ENCODE measurements around the gene THAP5. TPM values are rescaled to one million over a fixed set of nuclear protein-coding genes. Genes with fewer than 3 reads are reported as not detected.
"Not testable (repeated sequence)": the region's sequence is repeated elsewhere in the genome, so short reads cannot be mapped to it uniquely, and the experiment has no call there.

THAP5 gene
- total RNA-seq, 1 experiment from 2014 or later: 12.6 TPM

DNA sequence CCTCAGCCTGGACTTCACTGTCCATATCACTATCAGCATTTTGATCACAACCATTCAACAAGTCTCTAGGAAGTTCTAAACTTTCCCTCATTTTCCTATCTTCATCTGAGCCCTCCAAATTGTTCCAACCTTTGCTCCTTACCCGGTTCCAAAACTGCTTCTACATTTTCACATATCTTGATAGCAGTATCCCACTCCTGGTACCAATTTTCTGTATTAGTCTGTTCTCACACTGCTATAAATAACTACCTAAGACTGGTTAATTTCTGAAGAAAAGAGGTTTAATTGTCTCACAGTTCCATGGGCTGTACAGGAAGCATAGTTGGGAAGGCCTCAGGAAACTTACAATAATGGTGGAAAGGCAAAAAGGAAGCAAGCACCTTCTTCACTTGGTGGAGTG, 11.9 kb downstream of the THAP5 start:
- Histone ChIP-seq H3K9me3 (no peaks in the 10 kb centered on the region; the same call in 1 of the 2 replicates), H3K4me3 (no peak overlapping the region), H3K36me3 (no peaks in the 10 kb centered on the region), H3K27me3 (no peaks in the 10 kb centered on the region)
- DNase-seq: no peak

DNA sequence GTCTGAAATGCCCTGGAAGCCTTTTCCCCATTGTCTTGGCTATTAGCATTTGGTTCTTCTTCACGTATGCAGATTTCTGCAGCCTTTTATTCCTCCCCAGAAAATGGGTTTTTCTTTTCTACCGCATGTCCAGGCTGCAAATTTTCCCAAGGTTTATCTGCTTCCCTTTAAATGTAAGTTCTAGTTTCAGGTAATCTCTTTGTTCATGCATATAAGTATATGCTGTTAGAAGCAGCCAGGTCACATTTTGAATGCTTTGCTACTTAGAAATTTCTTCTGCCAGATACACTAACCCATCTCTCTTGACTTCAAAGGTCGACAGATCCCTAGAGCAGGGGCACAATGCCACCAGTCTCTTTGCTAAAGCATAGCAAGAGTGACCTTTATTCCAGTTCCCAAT, 12.3 kb downstream of the THAP5 start:
- no peak for DNase-seq
- no peaks in the 10 kb centered on the region for H3K36me3 ChIP-seq

DNA sequence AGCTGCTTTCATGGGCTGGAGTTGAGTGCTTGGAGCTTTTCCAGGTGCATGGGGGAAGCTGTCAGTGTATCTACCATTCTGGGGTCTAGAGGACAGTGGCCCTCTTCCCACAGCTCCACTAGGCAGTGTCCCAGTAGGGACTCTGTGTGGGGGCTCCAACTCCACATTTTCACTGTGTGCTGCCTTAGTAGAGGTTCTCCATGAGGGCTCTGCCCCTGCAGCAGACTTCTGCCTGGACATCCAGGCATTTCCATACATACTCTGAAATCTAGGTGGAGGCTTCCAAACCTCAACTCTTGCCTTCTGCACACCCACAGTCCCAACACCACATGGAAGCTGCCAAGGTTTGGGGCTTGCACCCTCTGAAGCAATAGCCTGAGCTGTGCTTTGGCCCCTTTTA, 12.8 kb downstream of the THAP5 start:
- not testable (repeated sequence) for DNase-seq, H3K9me3 ChIP-seq, H3K4me3 ChIP-seq, H3K36me3 ChIP-seq, H3K27me3 ChIP-seq

More for the DNA sequence above, 12.3 kb downstream of the THAP5 start:
- no peaks in the 10 kb centered on the region for H3K27me3 ChIP-seq
- no peaks in the 10 kb centered on the region; the same call in 1 of the 2 replicates for H3K9me3 ChIP-seq
- H3K4me3 ChIP-seq: no peak overlapping the region

- H3K36me3 ChIP-seq, DNase-seq, H3K4me3 ChIP-seq: not testable (repeated sequence)
Observed at GRCh38 chr7:108548141-108548896, 21.2 kb downstream of the THAP5 start.

GRCh38 chr7:108541478-108541877, 28.0 kb downstream of the THAP5 start:
- no peaks in the 10 kb centered on the region for H3K36me3 ChIP-seq
- H3K4me3 ChIP-seq: no peak overlapping the region
- no peak for DNase-seq
- no peaks in the 10 kb centered on the region for H3K27me3 ChIP-seq
- H3K9me3 ChIP-seq: no peaks in the 10 kb centered on the region

More at GRCh38 chr7:108548141-108548896, 21.2 kb downstream of the THAP5 start:
- H3K9me3 ChIP-seq, H3K27me3 ChIP-seq: not testable (repeated sequence)

DNA sequence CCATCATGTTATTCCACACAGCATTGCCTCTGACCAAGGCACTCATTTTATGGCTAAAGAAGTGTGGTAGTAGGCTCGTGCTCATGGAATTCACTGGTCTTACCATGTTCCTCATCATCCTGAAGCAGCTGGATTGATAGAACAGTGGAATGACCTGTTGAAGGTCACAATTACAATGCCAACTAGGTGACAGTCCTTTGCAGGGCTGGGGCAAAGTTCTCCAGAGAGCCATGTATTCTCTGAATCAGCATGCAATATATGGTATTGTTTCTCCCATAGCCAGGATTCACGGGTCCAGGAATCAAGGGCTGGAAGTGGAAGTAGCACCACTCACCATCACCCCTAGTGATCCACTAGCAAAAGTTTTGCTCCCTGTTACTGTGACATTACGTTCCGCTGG, 30.8 kb downstream of the THAP5 start:
- not testable (repeated sequence) for H3K27me3 ChIP-seq, H3K36me3 ChIP-seq, H3K4me3 ChIP-seq, DNase-seq, H3K9me3 ChIP-seq

- not testable (repeated sequence) for H3K36me3 ChIP-seq, DNase-seq, H3K27me3 ChIP-seq, H3K9me3 ChIP-seq, H3K4me3 ChIP-seq
Observed at GRCh38 chr7:108538236-108538635, 31.3 kb downstream of the THAP5 start.

DNA sequence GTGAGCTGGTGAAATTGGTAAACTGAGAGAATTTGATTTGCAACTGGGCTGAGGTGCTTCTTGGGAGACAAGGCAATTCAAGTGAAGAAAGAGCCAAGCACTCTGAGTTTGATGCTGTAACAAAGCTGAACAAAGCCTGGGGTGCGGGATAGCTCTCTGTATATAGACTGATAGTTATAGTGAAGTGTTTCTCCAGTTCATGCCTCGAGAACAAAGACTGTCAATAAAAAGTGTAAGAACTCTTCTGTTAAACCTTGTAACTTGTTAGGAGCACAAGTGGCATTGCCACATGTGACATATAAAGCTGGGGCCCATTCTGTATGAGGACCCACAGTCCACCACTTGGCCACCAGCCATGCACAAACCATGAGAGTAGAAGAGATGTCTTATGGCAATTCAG, 32.3 kb downstream of the THAP5 start:
- Histone ChIP-seq H3K36me3 (no peaks in the 10 kb centered on the region), H3K4me3 (no peak overlapping the region), H3K9me3 (no peaks in the 10 kb centered on the region), H3K27me3 (no peaks in the 10 kb centered on the region)
- DNase-seq: no peak

GRCh38 chr7:108535744-108536143, 33.8 kb downstream of the THAP5 start:
- Histone ChIP-seq H3K9me3 (no peaks in the 10 kb centered on the region), H3K36me3 (no peaks in the 10 kb centered on the region)
- no peak for DNase-seq

GRCh38 chr7:108535257-108535656, 34.2 kb downstream of the THAP5 start:
- H3K4me3 ChIP-seq: no peak overlapping the region
- no peak for DNase-seq
- H3K36me3 ChIP-seq: no peaks in the 10 kb centered on the region
- H3K27me3 ChIP-seq: no peaks in the 10 kb centered on the region
- H3K9me3 ChIP-seq: no peaks in the 10 kb centered on the region

More at GRCh38 chr7:108535744-108536143, 33.8 kb downstream of the THAP5 start:
- no peak overlapping the region for H3K4me3 ChIP-seq
- H3K27me3 ChIP-seq: no peaks in the 10 kb centered on the region

GRCh38 chr7:108533712-108534111, 35.8 kb downstream of the THAP5 start:
- no peak for DNase-seq
- H3K4me3 ChIP-seq: no peak overlapping the region
- H3K36me3 ChIP-seq: no peaks in the 10 kb centered on the region
- no peaks in the 10 kb centered on the region for H3K27me3 ChIP-seq
- H3K9me3 ChIP-seq: no peaks in the 10 kb centered on the region

GRCh38 chr7:108529341-108529740, 40.2 kb downstream of the THAP5 start:
- no peak overlapping the region for H3K4me3 ChIP-seq
- H3K9me3 ChIP-seq: no peaks in the 10 kb centered on the region
- DNase-seq: no peak
- H3K27me3 ChIP-seq: no peaks in the 10 kb centered on the region
- no peaks in the 10 kb centered on the region for H3K36me3 ChIP-seq

DNA sequence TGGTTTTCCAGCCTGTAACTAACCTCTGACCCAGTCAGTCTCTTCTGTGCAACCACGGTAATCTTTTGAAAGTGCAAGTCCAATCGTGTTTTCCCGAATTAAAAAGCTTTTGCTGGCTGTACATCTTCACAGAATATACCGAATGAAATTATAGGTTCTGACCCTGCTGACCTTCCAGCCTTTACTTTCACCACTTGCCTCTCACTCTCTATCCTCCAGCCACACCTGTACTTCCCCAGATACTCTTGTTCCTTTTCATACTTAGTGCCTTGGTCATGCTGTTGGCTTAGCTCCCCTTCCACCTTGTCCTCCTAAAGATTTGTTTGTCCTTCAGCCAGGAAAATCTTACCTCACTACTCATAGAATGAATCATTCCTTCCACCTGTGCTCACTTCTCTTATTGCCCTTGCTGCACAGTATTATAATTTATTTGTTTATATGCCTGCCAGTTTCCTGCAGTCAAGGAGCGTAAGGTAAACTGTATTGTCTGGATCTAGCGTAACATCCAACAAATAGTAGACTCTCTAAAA, 41.3 kb downstream of the THAP5 start:
- H3K36me3 ChIP-seq: no peaks in the 10 kb centered on the region

GRCh38 chr7:108526768-108527017, 42.8 kb downstream of the THAP5 start:
- no peak for DNase-seq
- Histone ChIP-seq H3K4me3 (peak overlapping the region; percentile 67), H3K36me3 (no peaks in the 10 kb centered on the region), H3K27me3 (no peaks in the 10 kb centered on the region), H3K9me3 (no peaks in the 10 kb centered on the region)

More for the DNA sequence above, 41.3 kb downstream of the THAP5 start:
- H3K9me3 ChIP-seq: no peaks in the 10 kb centered on the region
- H3K4me3 ChIP-seq: no peak overlapping the region
- DNase-seq: no peak
- no peaks in the 10 kb centered on the region for H3K27me3 ChIP-seq

DNA sequence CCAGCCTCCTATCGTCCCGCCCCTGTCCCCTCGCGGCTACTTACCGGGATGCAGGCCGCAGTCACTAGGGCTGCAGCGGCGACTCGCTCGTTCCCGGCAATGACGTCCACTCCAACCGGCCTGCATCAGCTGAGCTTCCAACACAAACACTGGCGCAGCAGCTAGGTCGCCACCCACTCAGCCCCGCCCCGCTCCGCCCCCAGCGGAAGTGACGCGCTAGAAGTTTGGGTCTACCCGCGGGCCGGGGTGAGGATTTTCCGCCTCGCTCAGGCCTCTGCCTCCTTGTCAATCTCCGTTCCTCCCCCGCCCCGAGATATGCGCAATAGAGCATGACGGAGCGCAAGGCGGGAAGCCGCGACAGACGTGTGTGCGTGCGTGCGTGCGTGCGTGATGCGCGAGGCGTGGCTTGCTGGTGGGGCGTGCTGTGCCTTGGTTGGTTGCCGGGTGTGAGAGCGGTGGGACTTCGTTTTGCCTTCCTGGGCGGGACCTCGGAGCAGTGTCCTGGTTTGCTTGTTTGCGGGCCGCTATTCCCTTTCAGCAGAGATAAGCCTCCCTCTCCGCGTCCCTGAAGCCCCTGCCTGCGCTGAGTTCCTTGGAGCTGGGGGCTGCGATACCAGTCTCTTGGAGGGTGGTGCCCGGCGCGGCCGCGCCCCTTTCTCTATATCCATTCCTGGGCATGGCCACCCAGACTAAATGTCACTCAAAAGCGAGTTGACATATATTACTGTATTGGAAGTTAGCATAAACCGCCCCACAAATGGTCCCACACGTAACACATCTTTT, 43.3 kb downstream of the THAP5 start, which contains the start of gene PNPLA8:
Gene PNPLA8, minus strand, starts transcription at position 151 of the 783 bp plus-strand sequence. CDS start 10,644 bp downstream, outside the sequence.
- H3K4me3 ChIP-seq: peak within 1 kb of the TSS; percentile 67
- no peaks in the 10 kb centered on the region for H3K36me3 ChIP-seq
- no peaks in the 10 kb centered on the region for H3K9me3 ChIP-seq
- no peaks in the 10 kb centered on the region for H3K27me3 ChIP-seq
- DNase-seq: peak; percentile 98

DNA sequence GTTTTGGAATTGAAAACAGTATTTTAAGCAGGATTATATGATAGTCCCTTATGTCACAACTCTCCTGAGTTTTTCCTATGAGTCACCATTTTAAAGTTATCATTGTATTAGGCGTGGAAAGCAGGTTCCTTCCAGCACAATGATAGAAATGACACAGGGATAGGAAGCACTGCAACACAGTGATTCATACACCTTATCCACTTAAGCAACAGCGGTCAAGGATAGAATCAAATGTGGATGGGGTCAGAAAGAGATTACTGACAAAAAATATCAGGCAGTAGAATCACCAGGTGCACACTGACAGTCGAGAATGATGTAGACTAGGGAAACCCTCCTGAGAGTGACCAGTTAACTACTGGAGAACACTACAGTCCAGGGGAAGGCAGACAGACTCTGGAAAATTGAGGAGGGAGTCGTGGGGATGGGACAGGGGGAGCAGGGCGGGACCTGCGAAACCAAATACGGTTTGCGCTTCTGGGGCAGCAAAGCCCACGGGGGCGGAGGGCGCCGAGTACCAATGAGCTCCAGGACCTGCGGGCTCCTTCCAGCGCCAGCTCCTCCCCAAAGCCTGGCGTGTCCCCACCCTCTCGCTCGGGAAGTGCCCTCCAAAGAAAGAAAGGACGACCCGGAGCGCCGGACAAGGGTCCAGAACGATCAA, 44.0 kb downstream of the THAP5 start:
- no peaks in the 10 kb centered on the region for H3K36me3 ChIP-seq
- H3K4me3 ChIP-seq: peak overlapping the region; percentile 67
- peak; percentile 79 for DNase-seq
- H3K27me3 ChIP-seq: no peaks in the 10 kb centered on the region
- no peaks in the 10 kb centered on the region for H3K9me3 ChIP-seq

DNA sequence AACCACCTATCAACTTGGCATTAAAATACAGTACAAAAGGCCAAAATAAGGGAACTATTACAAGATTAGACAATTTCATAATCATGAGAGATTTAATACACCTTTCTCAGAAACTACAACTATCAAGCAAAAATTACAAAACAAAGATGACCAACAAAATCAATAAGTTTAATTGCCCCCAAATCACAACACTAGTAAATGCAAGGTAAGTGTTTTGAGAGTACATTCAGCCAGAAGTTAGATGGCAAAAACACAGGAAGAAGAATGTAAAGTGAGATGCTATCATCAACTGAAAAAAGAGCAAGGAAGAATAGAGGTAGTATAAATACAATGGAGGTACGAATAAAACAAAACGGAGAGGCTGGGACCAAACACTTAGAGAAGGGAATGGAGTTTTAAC, 46.7 kb downstream of the THAP5 start:
- no peak for DNase-seq
- H3K36me3 ChIP-seq: no peaks in the 10 kb centered on the region
- H3K27me3 ChIP-seq: no peaks in the 10 kb centered on the region
- H3K4me3 ChIP-seq: no peak overlapping the region
- H3K9me3 ChIP-seq: no peaks in the 10 kb centered on the region
